Keratinocyte (primary cell): ENCODE data around the gene CS. TPM values are rescaled to one million over a fixed set of nuclear protein-coding genes. Genes with fewer than 3 reads are reported as not detected.

ENCODE experiments used
- DNase-seq: peaks from one replicate; pipeline ENCODE4 v3.0.0-alpha.2; 2011; ENCODE audit warnings: low read depth, missing footprints, low spot score
- FAIRE-seq: peaks from 2 replicates; lab custom pipeline; 2011; peaks lifted over from hg19 to GRCh38; lab: Jason Lieb, UNC
- H2AFZ ChIP-seq: 2 replicates; pipeline ENCODE4 v1.6.0; 2012; ENCODE audit warnings: low read length, control low read depth, inconsistent platforms; ENCODE audit not compliant: control insufficient read depth
- H3K27ac ChIP-seq: 2 replicates; pipeline ENCODE4 v1.5.1; 2011; ENCODE audit warnings: low read length; ENCODE audit not compliant: control insufficient read depth, insufficient read depth
- H3K27me3 ChIP-seq: 3 replicates; pipeline ENCODE4 v1.6.0; 2011; ENCODE audit warnings: low read length; ENCODE audit not compliant: control insufficient read depth, insufficient read depth; ENCODE audit errors: extremely low read depth
- H3K36me3 ChIP-seq, 2 experiments: 2 replicates in 1 of 2; 3 replicates in 1 of 2; pipeline ENCODE4 v1.5.1; 2011; ENCODE audit warnings: low read length in 2 of 2, mild to moderate bottlenecking in 1 of 2; ENCODE audit not compliant: control insufficient read depth in 2 of 2, insufficient read depth in 2 of 2; ENCODE audit errors: extremely low read depth in 1 of 2
- H3K4me1 ChIP-seq: 3 replicates; pipeline ENCODE4 v1.5.1; 2011; ENCODE audit warnings: low read length; ENCODE audit not compliant: control insufficient read depth, insufficient read depth; ENCODE audit errors: extremely low read depth
- H3K4me2 ChIP-seq: 3 replicates; pipeline ENCODE4 v1.6.0; 2011; ENCODE audit warnings: low read depth, low read length; ENCODE audit not compliant: control insufficient read depth, insufficient read depth; ENCODE audit errors: extremely low read depth
- H3K4me3 ChIP-seq, 3 experiments: fragments of 200-600 bp in 1 of 3; sonication (generic) in 1 of 3; 2 replicates in 2 of 3; 3 replicates in 1 of 3; pipeline ENCODE4 v1.5.1; 2011 to 2016; ENCODE audit warnings: low read length in 3 of 3, mild to moderate bottlenecking in 3 of 3, control low read depth in 2 of 3, inconsistent platforms in 1 of 3, low read depth in 1 of 3, mixed read lengths in 1 of 3, mixed run types in 1 of 3, moderate library complexity in 1 of 3; ENCODE audit not compliant: control insufficient read depth in 2 of 3, insufficient read depth in 2 of 3; ENCODE audit errors: extremely low read depth in 1 of 3
- H3K79me2 ChIP-seq: 2 replicates; pipeline ENCODE4 v1.6.0; 2012; ENCODE audit warnings: low read length; ENCODE audit not compliant: control insufficient read depth, insufficient read depth
- H3K9ac ChIP-seq: 3 replicates; pipeline ENCODE4 v1.6.0; 2011; ENCODE audit warnings: low read length; ENCODE audit not compliant: control insufficient read depth, insufficient read depth; ENCODE audit errors: extremely low read depth
- H3K9me1 ChIP-seq: 3 replicates; pipeline ENCODE4 v1.6.0; 2011; ENCODE audit warnings: low read length; ENCODE audit not compliant: control insufficient read depth, insufficient read depth; ENCODE audit errors: extremely low read depth
- H3K9me3 ChIP-seq: 2 replicates; pipeline ENCODE4 v1.5.1; 2012; ENCODE audit warnings: low read depth, low read length; ENCODE audit not compliant: control insufficient read depth
- H4K20me1 ChIP-seq: 3 replicates; pipeline ENCODE4 v1.6.0; 2011; ENCODE audit warnings: low read length; ENCODE audit not compliant: control insufficient read depth, insufficient read depth; ENCODE audit errors: extremely low read depth
- EZH2 ChIP-seq: IDR thresholded peaks from one replicate; pipeline ENCODE4 v1.6.1; 2012; ENCODE audit warnings: inconsistent platforms, mild to moderate bottlenecking, low read length, moderate library complexity
- dilution Hi-C: fragments of 300-500 bp; cut with MboI; formaldehyde crosslinking; loops from one replicate; pipeline ENCODE4 v1.7.0; 2020; ENCODE audit warnings: low sequenced_read_pairs; ENCODE audit not compliant: extremely low pct_ligation_motif_present
- polyA plus RNA-seq, 5 experiments: library from polyadenylated mRNA; depleted of rRNA in 3 of 5; stranded (reverse) in 3 of 5; stranded (forward) in 1 of 5; unstranded in 1 of 5; fragments of >200 nt; gene quantifications; 1 replicate in 1 of 5; 2 replicates in 3 of 5; 3 replicates in 1 of 5; pipeline versions ENCODE4 v1.2.1 to v1.2.3, GENCODE V29; 2011 to 2012; ENCODE audit warnings: missing spikeins in 2 of 5, low read depth in 1 of 5, low replicate concordance in 1 of 5
- TF ChIP-seq, protein P1 (sequence below), 3 experiments: IDR thresholded peaks in 1 of 3; conservative IDR thresholded peaks in 1 of 3; optimal IDR thresholded peaks in 1 of 3; 2 replicates in 2 of 3; 3 replicates in 1 of 3; pipeline versions ENCODE3 to v1.5.1; 2011; ENCODE audit warnings: low read length in 3 of 3, mild to moderate bottlenecking in 3 of 3, moderate library complexity in 2 of 3, control low read depth in 1 of 3, inconsistent platforms in 1 of 3; ENCODE audit not compliant: insufficient read depth in 2 of 3; ENCODE audit errors: extremely low read depth in 1 of 3

The CS gene
- polyA plus RNA-seq, 1 donor (not counting 4 experiments of a cell fraction or from before 2014, with no cell fraction given): 105 TPM

DNA sequence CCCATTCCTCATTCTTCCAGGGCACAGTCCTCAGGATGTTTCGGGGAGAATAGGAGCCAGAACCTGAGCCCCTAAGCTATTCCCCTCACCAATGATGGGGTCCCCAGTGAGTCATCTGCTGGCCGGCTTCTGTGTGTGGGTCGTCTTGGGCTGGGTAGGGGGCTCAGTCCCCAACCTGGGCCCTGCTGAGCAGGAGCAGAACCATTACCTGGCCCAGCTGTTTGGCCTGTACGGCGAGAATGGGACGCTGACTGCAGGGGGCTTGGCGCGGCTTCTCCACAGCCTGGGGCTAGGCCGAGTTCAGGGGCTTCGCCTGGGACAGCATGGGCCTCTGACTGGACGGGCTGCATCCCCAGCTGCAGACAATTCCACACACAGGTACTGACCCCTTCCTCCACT lies 68.9 kb downstream of the CS start:
- H4K20me1 ChIP-seq: no peaks in the 10 kb centered on the region
- no peaks in the 10 kb centered on the region for H3K9me1 ChIP-seq
- no peaks in the 10 kb centered on the region for H3K4me1 ChIP-seq
- H3K9ac ChIP-seq: no peak overlapping the region
- H3K36me3 ChIP-seq: peaks cover 0 to under 1% of the 10 kb centered on the region in 2 experiments
- dilution Hi-C loops: no loop called here
- no peak overlapping the region for H3K4me2 ChIP-seq
- H3K27ac ChIP-seq: no peak overlapping the region
- no peaks in the 10 kb centered on the region for H3K27me3 ChIP-seq
- no peaks in the 10 kb centered on the region for H3K79me2 ChIP-seq
- H3K4me3 ChIP-seq: no peak overlapping the region
- H2AFZ ChIP-seq: no peak overlapping the region
- no peak for FAIRE-seq
- TF ChIP-seq EZH2: no peak
- TF ChIP-seq, protein P1, sequence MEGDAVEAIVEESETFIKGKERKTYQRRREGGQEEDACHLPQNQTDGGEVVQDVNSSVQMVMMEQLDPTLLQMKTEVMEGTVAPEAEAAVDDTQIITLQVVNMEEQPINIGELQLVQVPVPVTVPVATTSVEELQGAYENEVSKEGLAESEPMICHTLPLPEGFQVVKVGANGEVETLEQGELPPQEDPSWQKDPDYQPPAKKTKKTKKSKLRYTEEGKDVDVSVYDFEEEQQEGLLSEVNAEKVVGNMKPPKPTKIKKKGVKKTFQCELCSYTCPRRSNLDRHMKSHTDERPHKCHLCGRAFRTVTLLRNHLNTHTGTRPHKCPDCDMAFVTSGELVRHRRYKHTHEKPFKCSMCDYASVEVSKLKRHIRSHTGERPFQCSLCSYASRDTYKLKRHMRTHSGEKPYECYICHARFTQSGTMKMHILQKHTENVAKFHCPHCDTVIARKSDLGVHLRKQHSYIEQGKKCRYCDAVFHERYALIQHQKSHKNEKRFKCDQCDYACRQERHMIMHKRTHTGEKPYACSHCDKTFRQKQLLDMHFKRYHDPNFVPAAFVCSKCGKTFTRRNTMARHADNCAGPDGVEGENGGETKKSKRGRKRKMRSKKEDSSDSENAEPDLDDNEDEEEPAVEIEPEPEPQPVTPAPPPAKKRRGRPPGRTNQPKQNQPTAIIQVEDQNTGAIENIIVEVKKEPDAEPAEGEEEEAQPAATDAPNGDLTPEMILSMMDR (optimal IDR thresholded peaks at IDR 0.05 in 1 of 3, IDR thresholded peaks at IDR 0.05 in 1 of 3, conservative IDR thresholded peaks at IDR 0.05 in 1 of 3; ENCODE audit: extremely low read depth in 1 of 3, insufficient read depth in 2 of 3, low read length in 3 of 3): no peak
- no peaks in the 10 kb centered on the region for H3K9me3 ChIP-seq
- no peak for DNase-seq

DNA sequence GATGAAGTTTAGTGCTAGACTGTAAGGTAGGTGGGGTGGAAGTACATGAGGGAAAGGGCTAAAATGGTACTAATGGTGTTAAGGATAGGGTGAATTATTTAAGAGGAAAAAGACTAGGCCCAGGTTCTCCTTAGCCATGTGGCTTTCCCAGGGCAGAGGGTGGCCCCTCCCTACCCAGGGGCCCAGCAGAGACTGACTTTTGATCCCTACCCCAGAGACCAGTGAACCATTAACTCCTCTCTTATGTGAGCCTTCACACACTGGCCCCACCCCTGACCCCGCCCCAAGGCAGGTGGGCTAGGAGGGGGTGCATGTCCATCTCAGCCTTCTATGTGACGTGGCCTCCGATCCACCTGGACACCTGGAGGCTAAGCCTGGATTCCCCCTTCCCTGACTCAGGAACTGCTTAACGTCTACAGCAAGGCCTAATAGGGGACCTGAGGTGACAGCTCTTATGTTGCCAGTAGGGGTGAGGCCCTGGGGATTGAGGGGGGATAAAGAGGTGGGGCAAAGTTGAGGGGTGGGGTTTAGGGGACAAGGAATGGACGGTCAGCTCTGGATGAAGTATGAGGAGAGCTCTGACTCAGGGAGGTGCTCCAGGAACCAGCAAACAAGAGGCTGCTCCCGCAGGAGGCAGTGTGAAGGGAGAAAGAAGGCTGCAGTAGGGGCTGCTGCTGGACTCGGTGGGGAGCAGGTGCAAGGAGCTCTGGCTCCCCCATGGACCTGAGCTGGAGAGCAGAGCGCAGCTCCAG lies 69.5 kb downstream of the CS start:
- Histone ChIP-seq H3K4me1 (no peaks in the 10 kb centered on the region), H3K4me2 (no peak overlapping the region), H3K27me3 (no peaks in the 10 kb centered on the region), H2AFZ (no peak overlapping the region), H3K36me3 (peaks cover 0 to 3% of the 10 kb centered on the region in 2 experiments), H3K27ac (no peak overlapping the region), H3K79me2 (no peaks in the 10 kb centered on the region), H3K9me3 (no peaks in the 10 kb centered on the region), H4K20me1 (no peaks in the 10 kb centered on the region), H3K4me3 (no peak overlapping the region), H3K9me1 (no peaks in the 10 kb centered on the region), H3K9ac (no peak overlapping the region)
- dilution Hi-C loops: no loop called here
- FAIRE-seq (no peak), DNase-seq (no peak)
- TF ChIP-seq, protein P1 (optimal IDR thresholded peaks at IDR 0.05 in 1 of 3, IDR thresholded peaks at IDR 0.05 in 1 of 3, conservative IDR thresholded peaks at IDR 0.05 in 1 of 3; ENCODE audit: extremely low read depth in 1 of 3, insufficient read depth in 2 of 3, low read length in 3 of 3): no peak
- no peak for TF ChIP-seq EZH2
